H1 (cell line): ENCODE results near the gene MRFAP1L1.
A peak's percentile ranks its signal among the peaks of the same experiment; 100 is the strongest.

Source experiments
- ASH2L ChIP-seq: fragments of 200-600, 300-600 bp; sonication (generic); IDR thresholded peaks from one replicate; pipeline ENCODE4 v1.7.1; 2017; ENCODE audit warnings: low read length
- EP300 ChIP-seq, 2 experiments: IDR thresholded peaks; 1 replicate in 1 of 2; 2 replicates in 1 of 2; pipeline ENCODE4 v1.6.1; 2011 to 2012; ENCODE audit warnings: low read depth in 2 of 2, low read length in 2 of 2, mild to moderate bottlenecking in 2 of 2, borderline replicate concordance in 1 of 2, inconsistent platforms in 1 of 2, moderate library complexity in 1 of 2
- POLR2A ChIP-seq, 2 experiments: IDR thresholded peaks; 1 replicate in 1 of 2; 2 replicates in 1 of 2; pipeline ENCODE4 v1.6.1; 2011; ENCODE audit warnings: low read depth in 2 of 2, low read length in 2 of 2, mild to moderate bottlenecking in 2 of 2; ENCODE audit errors: control extremely low read depth in 1 of 2
- POLR2AphosphoS5 ChIP-seq: IDR thresholded peaks from 2 replicates; pipeline ENCODE4 v1.6.1; 2011; ENCODE audit warnings: low read depth, low read length
- SIN3A ChIP-seq, 2 experiments: IDR thresholded peaks in 1 of 2; conservative IDR thresholded peaks in 1 of 2; 2 replicates each; pipeline ENCODE4 v1.6.1; 2011 to 2012; ENCODE audit warnings: low read length in 2 of 2, improper control_type of control experiment in 1 of 2, low read depth in 1 of 2, mild to moderate bottlenecking in 1 of 2
- SP1 ChIP-seq: IDR thresholded peaks from 2 replicates; pipeline ENCODE4 v1.6.1; 2011; ENCODE audit warnings: low read depth, low read length
- TF ChIP-seq, protein P1 (sequence below), 3 experiments: IDR thresholded peaks; 1 replicate in 2 of 3; 2 replicates in 1 of 3; pipeline versions ENCODE4 v1.5.1 to v1.6.1; 2011; ENCODE audit warnings: low read length in 3 of 3, mild to moderate bottlenecking in 3 of 3, inconsistent platforms in 2 of 3, low read depth in 1 of 3, moderate library complexity in 1 of 3; ENCODE audit not compliant: insufficient read depth in 1 of 3; ENCODE audit errors: control extremely low read depth in 1 of 3
- TF ChIP-seq, protein P2 (sequence below): IDR thresholded peaks from 2 replicates; pipeline ENCODE4 v1.6.1; 2012; ENCODE audit warnings: inconsistent platforms

DNA sequence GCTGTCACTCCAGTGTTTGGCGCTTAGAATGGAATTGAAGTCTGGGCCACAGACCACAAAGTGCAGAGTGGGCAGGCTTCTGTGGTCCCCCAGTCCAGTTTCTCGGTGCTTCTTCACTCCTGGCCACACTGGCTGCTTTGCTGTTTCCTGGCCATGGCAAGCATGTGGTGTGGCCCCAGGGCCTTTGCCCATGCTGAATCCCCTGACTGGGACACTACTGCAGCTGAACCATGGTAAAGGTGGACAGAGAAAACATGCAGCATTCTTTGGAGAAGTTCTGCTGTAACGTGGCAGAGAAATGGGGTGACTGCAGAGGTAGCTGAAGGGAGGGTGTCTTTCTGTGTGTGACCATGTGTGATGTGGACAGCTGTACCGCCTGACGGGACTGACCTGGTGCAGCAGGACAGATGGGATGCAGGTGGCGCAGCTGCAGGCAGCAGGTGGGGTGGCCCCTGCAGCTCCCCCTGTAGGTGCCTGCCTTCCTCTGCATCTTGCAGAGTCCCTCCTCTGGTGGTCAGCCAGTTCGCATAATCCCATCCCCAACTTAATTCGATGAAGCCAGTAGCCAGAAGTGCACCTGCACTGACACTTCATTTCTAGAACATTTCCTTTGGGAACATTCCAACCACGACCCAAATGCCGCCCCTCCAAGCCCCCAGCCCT lies 29.2 kb downstream of the MRFAP1L1 start:
- TF ChIP-seq POLR2AphosphoS5 (no peak), SP1 (no peak), SIN3A (conservative IDR thresholded peaks at IDR 0.05 in 1 of 2, IDR thresholded peaks at IDR 0.05 in 1 of 2; ENCODE audit: low read depth in 1 of 2, low read length in 2 of 2) (0 out of 4 replicates have a peak, but pooled peaks of 1 of the 2 experiments have one; percentile 39), ASH2L (no peak), EP300 (IDR thresholded peaks at IDR 0.05; ENCODE audit: borderline replicate concordance in 1 of 2, low read depth in 2 of 2, low read length in 2 of 2) (peak in 1 of 2 experiments; percentile 14; a peak in 1 of 3 replicates), POLR2A (IDR thresholded peaks at IDR 0.05; ENCODE audit: control extremely low read depth in 1 of 2, low read depth in 2 of 2, low read length in 2 of 2) (no peak)
- TF ChIP-seq, protein P1, sequence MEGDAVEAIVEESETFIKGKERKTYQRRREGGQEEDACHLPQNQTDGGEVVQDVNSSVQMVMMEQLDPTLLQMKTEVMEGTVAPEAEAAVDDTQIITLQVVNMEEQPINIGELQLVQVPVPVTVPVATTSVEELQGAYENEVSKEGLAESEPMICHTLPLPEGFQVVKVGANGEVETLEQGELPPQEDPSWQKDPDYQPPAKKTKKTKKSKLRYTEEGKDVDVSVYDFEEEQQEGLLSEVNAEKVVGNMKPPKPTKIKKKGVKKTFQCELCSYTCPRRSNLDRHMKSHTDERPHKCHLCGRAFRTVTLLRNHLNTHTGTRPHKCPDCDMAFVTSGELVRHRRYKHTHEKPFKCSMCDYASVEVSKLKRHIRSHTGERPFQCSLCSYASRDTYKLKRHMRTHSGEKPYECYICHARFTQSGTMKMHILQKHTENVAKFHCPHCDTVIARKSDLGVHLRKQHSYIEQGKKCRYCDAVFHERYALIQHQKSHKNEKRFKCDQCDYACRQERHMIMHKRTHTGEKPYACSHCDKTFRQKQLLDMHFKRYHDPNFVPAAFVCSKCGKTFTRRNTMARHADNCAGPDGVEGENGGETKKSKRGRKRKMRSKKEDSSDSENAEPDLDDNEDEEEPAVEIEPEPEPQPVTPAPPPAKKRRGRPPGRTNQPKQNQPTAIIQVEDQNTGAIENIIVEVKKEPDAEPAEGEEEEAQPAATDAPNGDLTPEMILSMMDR (IDR thresholded peaks at IDR 0.05; ENCODE audit: control extremely low read depth in 1 of 3, insufficient read depth in 1 of 3, low read depth in 1 of 3, low read length in 3 of 3): peak in 2 of 3 experiments; percentile 90 to 98; a peak in 3 of 4 replicates
- TF ChIP-seq, protein P2, sequence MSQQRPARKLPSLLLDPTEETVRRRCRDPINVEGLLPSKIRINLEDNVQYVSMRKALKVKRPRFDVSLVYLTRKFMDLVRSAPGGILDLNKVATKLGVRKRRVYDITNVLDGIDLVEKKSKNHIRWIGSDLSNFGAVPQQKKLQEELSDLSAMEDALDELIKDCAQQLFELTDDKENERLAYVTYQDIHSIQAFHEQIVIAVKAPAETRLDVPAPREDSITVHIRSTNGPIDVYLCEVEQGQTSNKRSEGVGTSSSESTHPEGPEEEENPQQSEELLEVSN: no peak
